Astrocyte of the spinal cord (primary cell): Measurements from ENCODE around the gene ERC2.

Experiments used
- DNase-seq: peaks from one replicate; pipeline ENCODE4 v3.0.0; 2011; ENCODE audit warnings: low read depth, low spot score
- H3K4me3 ChIP-seq: 2 replicates; pipeline ENCODE4 v1.5.1; 2011; ENCODE audit warnings: low read depth, mild to moderate bottlenecking, low read length, moderate library complexity
- in situ Hi-C: cut with HindIII; loops from 2 replicates; pipeline ENCODE4 v1.10.0; 2017; ENCODE audit warnings: low sequenced_read_pairs
- TF ChIP-seq, protein P1 (sequence below): IDR thresholded peaks from 2 replicates; pipeline ENCODE4 v1.5.1; 2012; ENCODE audit warnings: low read depth, mild to moderate bottlenecking, low read length, inconsistent platforms

Gene ERC2

GRCh38 chr3:56130036-56130435 is 338.2 kb downstream of the ERC2 start:
- in situ Hi-C loops: no loop called here
- no peak overlapping the region for H3K4me3 ChIP-seq
- no peak for DNase-seq
- TF ChIP-seq, protein P1, sequence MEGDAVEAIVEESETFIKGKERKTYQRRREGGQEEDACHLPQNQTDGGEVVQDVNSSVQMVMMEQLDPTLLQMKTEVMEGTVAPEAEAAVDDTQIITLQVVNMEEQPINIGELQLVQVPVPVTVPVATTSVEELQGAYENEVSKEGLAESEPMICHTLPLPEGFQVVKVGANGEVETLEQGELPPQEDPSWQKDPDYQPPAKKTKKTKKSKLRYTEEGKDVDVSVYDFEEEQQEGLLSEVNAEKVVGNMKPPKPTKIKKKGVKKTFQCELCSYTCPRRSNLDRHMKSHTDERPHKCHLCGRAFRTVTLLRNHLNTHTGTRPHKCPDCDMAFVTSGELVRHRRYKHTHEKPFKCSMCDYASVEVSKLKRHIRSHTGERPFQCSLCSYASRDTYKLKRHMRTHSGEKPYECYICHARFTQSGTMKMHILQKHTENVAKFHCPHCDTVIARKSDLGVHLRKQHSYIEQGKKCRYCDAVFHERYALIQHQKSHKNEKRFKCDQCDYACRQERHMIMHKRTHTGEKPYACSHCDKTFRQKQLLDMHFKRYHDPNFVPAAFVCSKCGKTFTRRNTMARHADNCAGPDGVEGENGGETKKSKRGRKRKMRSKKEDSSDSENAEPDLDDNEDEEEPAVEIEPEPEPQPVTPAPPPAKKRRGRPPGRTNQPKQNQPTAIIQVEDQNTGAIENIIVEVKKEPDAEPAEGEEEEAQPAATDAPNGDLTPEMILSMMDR: no peak

GRCh38 chr3:56126632-56127031 is 341.6 kb downstream of the ERC2 start:
- H3K4me3 ChIP-seq: no peak overlapping the region
- DNase-seq: no peak
- in situ Hi-C loops: no loop called here
- TF ChIP-seq, protein P1: no peak

GRCh38 chr3:56125358-56126005 is 342.8 kb downstream of the ERC2 start:
- TF ChIP-seq, protein P1: no peak
- peak; percentile 57 for DNase-seq
- in situ Hi-C loops: no loop called here

DNA sequence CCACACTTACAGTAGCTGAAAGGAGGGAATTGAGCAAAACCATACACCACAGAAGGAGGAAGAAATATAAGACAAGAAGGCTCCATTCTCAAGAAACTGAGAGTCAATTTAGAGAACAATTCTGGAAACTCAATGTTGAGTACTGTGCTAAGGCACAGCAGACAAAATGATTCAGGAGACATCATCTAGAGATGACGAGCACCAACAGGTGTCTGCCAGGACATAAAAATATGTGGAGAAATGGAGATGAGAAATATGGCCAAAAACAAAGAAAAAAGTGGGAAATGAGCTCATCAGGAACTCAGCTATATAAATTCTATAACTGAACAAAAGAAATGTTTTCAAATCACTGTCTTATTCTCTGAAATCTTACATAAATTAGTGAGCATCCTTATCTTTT is 343.7 kb downstream of the ERC2 start:
- DNase-seq: no peak
- in situ Hi-C loops: no loop called here
- H3K4me3 ChIP-seq: no peak overlapping the region
- TF ChIP-seq, protein P1: no peak

More at GRCh38 chr3:56125358-56126005, 342.8 kb downstream of the ERC2 start:
- no peak overlapping the region for H3K4me3 ChIP-seq

- no peak for DNase-seq
- TF ChIP-seq, protein P1: no peak
These were observed 344.8 kb downstream of the ERC2 start for GRCh38 chr3:56123487-56123886.

GRCh38 chr3:56122911-56123310 is 345.4 kb downstream of the ERC2 start:
- in situ Hi-C loops: no loop called here
- H3K4me3 ChIP-seq: no peak overlapping the region
- DNase-seq: no peak
- TF ChIP-seq, protein P1: no peak

More at GRCh38 chr3:56123487-56123886, 344.8 kb downstream of the ERC2 start:
- H3K4me3 ChIP-seq: no peak overlapping the region
- in situ Hi-C loops: no loop called here
